HG02678 (cell line): ENCODE results near the gene TTC34.
A peak's percentile ranks its signal among the peaks of the same experiment; 100 is the strongest.

Experiments used
- ATAC-seq: cut with Tn5 transposase; IDR thresholded peaks from one replicate; pipeline ENCODE4 v1.9.1; 2021; ENCODE audit warnings: mild to moderate bottlenecking, moderate library complexity; ENCODE audit not compliant: unreplicated experiment

The TTC34 gene

GRCh38 chr1:2594001-2594640 lies 207.4 kb downstream of the TTC34 start:
- no peak for ATAC-seq

- no peak for ATAC-seq
These were observed 208.1 kb downstream of the TTC34 start for GRCh38 chr1:2593251-2593878.

GRCh38 chr1:2592672-2593071 lies 208.8 kb downstream of the TTC34 start:
- no peak for ATAC-seq

- ATAC-seq: no peak
These were observed 209.8 kb downstream of the TTC34 start for GRCh38 chr1:2591581-2592261.

- no peak for ATAC-seq
These were observed 210.3 kb downstream of the TTC34 start for GRCh38 chr1:2591233-2591580.

GRCh38 chr1:2590233-2591141 lies 211.0 kb downstream of the TTC34 start:
- no peak for ATAC-seq

- no peak for ATAC-seq
These were observed 211.9 kb downstream of the TTC34 start for GRCh38 chr1:2589431-2590232.

GRCh38 chr1:2588661-2589430 lies 212.6 kb downstream of the TTC34 start:
- ATAC-seq: no peak

GRCh38 chr1:2587860-2588571 lies 213.5 kb downstream of the TTC34 start:
- no peak for ATAC-seq

GRCh38 chr1:2587071-2587859 lies 214.2 kb downstream of the TTC34 start:
- peak; percentile 0 for ATAC-seq

- ATAC-seq: peak; percentile 74
These were observed 215.1 kb downstream of the TTC34 start, which contains the start of gene PRXL2B for GRCh38 chr1:2586154-2587070. Gene PRXL2B (plus strand): TSS chr1:2586777. CDS start chr1:2586886, 109 bp downstream.
